H1 (cell line): ENCODE data around the gene ZNF764. TPM values are rescaled to one million over a fixed set of nuclear protein-coding genes. Genes with fewer than 3 reads are reported as not detected.

Source experiments
- CTCF ChIA-PET: fragments of 300-600 bp; sonication (Branson Sonifier 250); formaldehyde crosslinking; loops from one replicate; lab custom pipeline; 2021; ENCODE audit not compliant: partially characterized antibody; lab: Charles Lee
- POLR2A ChIA-PET: fragments of 300-600 bp; sonication (Branson Sonifier 250); formaldehyde crosslinking; loops from one replicate; lab custom pipeline; 2021; ENCODE audit warnings: inconsistent platforms; ENCODE audit not compliant: partially characterized antibody; lab: Charles Lee
- DNase-seq, 2 experiments: peaks; one replicate each; pipeline versions ENCODE4 v3.0.0 to v3.0.0-alpha.2; 2010 to 2022; ENCODE audit warnings: low spot score in 2 of 2, low read depth in 1 of 2, mixed read lengths in 1 of 2
- FAIRE-seq: peaks from 2 replicates; lab custom pipeline; 2011; peaks lifted over from hg19 to GRCh38; lab: Jason Lieb, UNC
- H2AFZ ChIP-seq: 2 replicates; pipeline ENCODE4 v1.8.1; 2012; ENCODE audit warnings: low read length, inconsistent platforms
- H2AK5ac ChIP-seq: 2 replicates; pipeline ENCODE4 v1.6.1; 2013; ENCODE audit warnings: low read depth, low read length
- H2BK120ac ChIP-seq: replicated peaks from 2 replicates; pipeline ENCODE3; 2013; ENCODE audit warnings: low read depth, low read length, inconsistent platforms
- H2BK12ac ChIP-seq: 2 replicates; pipeline ENCODE4 v1.6.1; 2013; ENCODE audit warnings: low read depth, low read length
- H2BK15ac ChIP-seq: 2 replicates; pipeline ENCODE4 v1.6.1; 2013; ENCODE audit warnings: low read length
- H2BK20ac ChIP-seq: 2 replicates; pipeline ENCODE4 v1.6.1; 2013; ENCODE audit warnings: low read length
- H2BK5ac ChIP-seq: 2 replicates; pipeline ENCODE4 v1.6.1; 2013; ENCODE audit warnings: low read depth, low read length
- H3K14ac ChIP-seq: 2 replicates; pipeline ENCODE4 v1.6.1; 2013; ENCODE audit warnings: inconsistent platforms; ENCODE audit not compliant: insufficient read length
- H3K18ac ChIP-seq: 2 replicates; pipeline ENCODE4 v1.6.1; 2013; ENCODE audit warnings: low read length; ENCODE audit errors: extremely low read depth
- H3K23ac ChIP-seq: 2 replicates; pipeline ENCODE4 v1.6.1; 2013; ENCODE audit warnings: inconsistent platforms; ENCODE audit not compliant: insufficient read length
- H3K23me2 ChIP-seq: 2 replicates; pipeline ENCODE4 v1.6.1; 2013; ENCODE audit warnings: low read depth, low read length
- H3K27ac ChIP-seq: 2 replicates; pipeline ENCODE4 v1.6.1; 2011; ENCODE audit warnings: low read depth, low read length, inconsistent platforms
- H3K27me3 ChIP-seq, 4 experiments: replicated peaks in 1 of 4; 1 replicate in 1 of 4; 2 replicates in 3 of 4; pipeline versions ENCODE4 v1.6.1 to v1.8.1; 2011 to 2013; ENCODE audit warnings: low read length in 3 of 4, mild to moderate bottlenecking in 3 of 4, inconsistent platforms in 2 of 4, mixed read lengths in 2 of 4, moderate library complexity in 1 of 4; ENCODE audit not compliant: control insufficient read depth in 3 of 4, insufficient read depth in 3 of 4; ENCODE audit errors: extremely low read depth in 1 of 4
- H3K36me3 ChIP-seq, 4 experiments: 2 replicates each; pipeline versions ENCODE4 v1.6.1 to v1.8.1; 2011 to 2013; ENCODE audit warnings: mild to moderate bottlenecking in 4 of 4, low read length in 3 of 4, moderate library complexity in 2 of 4, control low read depth in 1 of 4, inconsistent platforms in 1 of 4; ENCODE audit not compliant: insufficient read depth in 4 of 4, control insufficient read depth in 2 of 4
- H3K4ac ChIP-seq: replicated peaks from 2 replicates; pipeline ENCODE3; 2013; ENCODE audit warnings: low read length, low read depth, mixed read lengths, inconsistent platforms; ENCODE audit not compliant: insufficient read length
- H3K4me1 ChIP-seq, 4 experiments: replicated peaks in 1 of 4; 1 replicate in 1 of 4; 2 replicates in 3 of 4; pipeline versions ENCODE4 v1.6.1 to v1.8.1; 2011 to 2013; ENCODE audit warnings: low read length in 3 of 4, inconsistent platforms in 2 of 4, mixed read lengths in 1 of 4; ENCODE audit not compliant: insufficient read depth in 4 of 4, control insufficient read depth in 3 of 4
- H3K4me2 ChIP-seq, 2 experiments: 2 replicates each; pipeline versions ENCODE4 v1.6.1 to v1.8.1; 2011 to 2013; ENCODE audit warnings: low read depth in 2 of 2, low read length in 2 of 2, control low read depth in 1 of 2, inconsistent platforms in 1 of 2, mild to moderate bottlenecking in 1 of 2; ENCODE audit not compliant: insufficient read depth in 1 of 2
- H3K4me3 ChIP-seq, 4 experiments: fragments of 200-600, 300-600 bp in 1 of 4; sonication (generic), shearing (Covaris generic), sonication (Bioruptor Twin) in 1 of 4; 2 replicates each; pipeline versions ENCODE4 v1.5.1 to v1.8.1; 2011 to 2016; ENCODE audit warnings: low read length in 4 of 4, low read depth in 3 of 4, control low read depth in 2 of 4, inconsistent platforms in 2 of 4, mild to moderate bottlenecking in 2 of 4, mixed read lengths in 1 of 4, moderate library complexity in 1 of 4; ENCODE audit not compliant: insufficient read depth in 2 of 4; ENCODE audit errors: extremely low read depth in 1 of 4
- H3K56ac ChIP-seq: replicated peaks from 2 replicates; pipeline ENCODE3; 2013; ENCODE audit warnings: low read depth, mild to moderate bottlenecking, mixed read lengths, low read length, inconsistent platforms; ENCODE audit not compliant: insufficient read length
- H3K79me1 ChIP-seq: 2 replicates; pipeline ENCODE4 v1.6.1; 2013; ENCODE audit warnings: low read depth, low read length, control low read depth
- H3K79me2 ChIP-seq, 2 experiments: 2 replicates each; pipeline versions ENCODE4 v1.6.1 to v1.8.1; 2012 to 2013; ENCODE audit warnings: low read length in 2 of 2, mild to moderate bottlenecking in 2 of 2, inconsistent platforms in 1 of 2; ENCODE audit not compliant: insufficient read depth in 2 of 2, control insufficient read depth in 1 of 2
- H3K9ac ChIP-seq, 4 experiments: replicated peaks in 1 of 4; 1 replicate in 1 of 4; 2 replicates in 3 of 4; pipeline versions ENCODE4 v1.6.1 to v1.8.1; 2011 to 2013; ENCODE audit warnings: low read depth in 3 of 4, low read length in 3 of 4, control low read depth in 2 of 4, mild to moderate bottlenecking in 2 of 4, moderate library complexity in 2 of 4, inconsistent platforms in 1 of 4; ENCODE audit errors: extremely low read depth in 1 of 4
- H3K9me3 ChIP-seq, 2 experiments: 2 replicates each; pipeline versions ENCODE4 v1.6.1 to v1.8.1; 2012 to 2013; ENCODE audit warnings: mild to moderate bottlenecking in 2 of 2, moderate library complexity in 2 of 2, control low read depth in 1 of 2, inconsistent platforms in 1 of 2, low read depth in 1 of 2, low read length in 1 of 2, mixed read lengths in 1 of 2; ENCODE audit not compliant: insufficient read depth in 2 of 2
- H4K20me1 ChIP-seq, 2 experiments: replicated peaks in 1 of 2; 2 replicates each; pipeline versions ENCODE3 to v1.8.1; 2011 to 2013; ENCODE audit warnings: inconsistent platforms in 2 of 2, low read length in 2 of 2, mild to moderate bottlenecking in 1 of 2; ENCODE audit not compliant: insufficient read depth in 2 of 2, control insufficient read depth in 1 of 2
- H4K5ac ChIP-seq: 2 replicates; pipeline ENCODE4 v1.6.1; 2013; ENCODE audit warnings: low read length, low read depth, mixed read lengths, inconsistent platforms; ENCODE audit not compliant: insufficient read length
- H4K8ac ChIP-seq: 2 replicates; pipeline ENCODE4 v1.8.0; 2013; ENCODE audit warnings: mild to moderate bottlenecking, moderate library complexity, low read length, inconsistent platforms; ENCODE audit not compliant: insufficient read depth; ENCODE audit errors: extremely low read depth
- H4K91ac ChIP-seq: replicated peaks from 2 replicates; pipeline ENCODE3; 2013; ENCODE audit warnings: low read length, mixed read lengths, inconsistent platforms; ENCODE audit not compliant: insufficient read length
- SIN3A ChIP-seq, 2 experiments: IDR thresholded peaks in 1 of 2; conservative IDR thresholded peaks in 1 of 2; 2 replicates each; pipeline ENCODE4 v1.6.1; 2011 to 2012; ENCODE audit warnings: low read length in 2 of 2, improper control_type of control experiment in 1 of 2, low read depth in 1 of 2, mild to moderate bottlenecking in 1 of 2
- WGBS, 2 experiments: shearing (Covaris generic) in 1 of 2; methylation state at CpG; one replicate each; pipeline versions ENCODE4 v1.1.6 to v1.1.7; 2013 to 2015; ENCODE audit warnings: low lambda C conversion rate in 2 of 2, mixed read lengths in 2 of 2, inconsistent platforms in 1 of 2, low coverage in 1 of 2, missing lambda C conversion rate in 1 of 2; ENCODE audit not compliant: insufficient replicate concordance in 2 of 2, insufficient coverage in 1 of 2, insufficient read length in 1 of 2; ENCODE audit errors: extremely low coverage in 1 of 2, missing lambda C conversion rate in 1 of 2; 5-methylcytosine and 5-hydroxymethylcytosine counted together
- polyA plus RNA-seq, 7 experiments: library from polyadenylated mRNA; depleted of rRNA in 3 of 7; stranded (reverse) in 5 of 7; unstranded in 2 of 7; fragments of >200 nt in 5 of 7; fragments of 200-250 nt in 2 of 7; gene quantifications; 1 replicate in 5 of 7; 2 replicates in 1 of 7; 4 replicates in 1 of 7; pipeline versions ENCODE4 v1.2.1 to v1.2.3, GENCODE V29; 2011 to 2013; ENCODE audit warnings: missing spikeins in 2 of 7, mixed read lengths in 2 of 7
- total RNA-seq: library from RNA; stranded (reverse); fragmentation: NEBNext Ultra II Directional; extraction: Animal tissue kit (Norgen Biotek cat#: 25700); gene quantifications from 2 replicates; pipeline ENCODE4 v1.2.1, GENCODE V29; 2021

ZNF764 gene
- total and polyA plus RNA-seq, 2 of the 8 experiments (the other 6 are each of a cell fraction or from before 2014, with no cell fraction given), result 5.7 to 7.7 TPM

- peaks cover 14% of the 10 kb centered on the region; the same call in 1 of the 2 replicates for H3K23me2 ChIP-seq
- peak; percentile 66 to 96; a peak in 3 of 4 replicates for TF ChIP-seq SIN3A (conservative IDR thresholded peaks at IDR 0.05 in 1 of 2, IDR thresholded peaks at IDR 0.05 in 1 of 2; ENCODE audit: low read depth in 1 of 2, low read length in 2 of 2)
These were observed 13.5 kb upstream of the ZNF764 start, which contains the start of gene ZNF688 for GRCh38 chr16:30571445-30572322. TSS of gene ZNF688 (minus strand) at chr16:30571714. CDS start at chr16:30571629, 85 bp downstream.

More at GRCh38 chr16:30571445-30572322, 13.5 kb upstream of the ZNF764 start, which contains the start of gene ZNF688:
- Histone ChIP-seq H2AFZ (peak within 1 kb of the TSS; percentile 82), H3K4me2 (peak within 1 kb of the TSS; percentile 74 to 99), H2BK5ac (peak within 1 kb of the TSS; percentile 83; the same call in 1 of the 2 replicates), H3K36me3 (no peaks in the 10 kb centered on the region), H4K5ac (peak within 1 kb of the TSS; percentile 99), H3K4ac (peak within 1 kb of the TSS; percentile 96), H3K9ac (peak within 1 kb of the TSS; percentile 62 to 78 (median 68); a peak in 6 of 7 replicates), H4K20me1 (peaks cover 0 to 2% of the 10 kb centered on the region in 2 experiments), H3K79me2 (no peaks in the 10 kb centered on the region), H2BK120ac (no peak within 1 kb of the TSS), H3K4me1 (peaks cover 0 to 9% (median 2%) of the 10 kb centered on the region in 4 experiments; a peak in 5 of 7 replicates), H3K56ac (peak within 1 kb of the TSS; percentile 92), H3K4me3 (peak within 1 kb of the TSS; percentile 78 to 89 (median 82)), H3K14ac (no peak within 1 kb of the TSS), H3K18ac (peak within 1 kb of the TSS; percentile 86; the same call in 1 of the 2 replicates), H4K8ac (peak within 1 kb of the TSS; percentile 90), H2BK15ac (peak within 1 kb of the TSS; percentile 46; the same call in 1 of the 2 replicates), H2BK20ac (no peak within 1 kb of the TSS), H2BK12ac (no peak within 1 kb of the TSS), H3K27me3 (no peaks in the 10 kb centered on the region), H2AK5ac (no peak within 1 kb of the TSS), H3K23ac (no peak within 1 kb of the TSS), H3K79me1 (no peaks in the 10 kb centered on the region), H3K9me3 (no peaks in the 10 kb centered on the region), H3K27ac (peak within 1 kb of the TSS; percentile 64; the same call in 1 of the 2 replicates), H4K91ac (peak within 1 kb of the TSS; percentile 95)
- ChIA-PET POLR2A (interaction anchor here (0.5 to 3.4 kb wide), 35 partner anchors 8 to 224 kb away, joined by 3 to 45 read pairs (median 5); partner anchors contain the start of genes DCTPP1, ZNF689, ZNF747 and ZNF764), CTCF (interaction anchor here (0.8 to 1.6 kb wide), 10 partner anchors 13 to 153 kb away, joined by 3 to 8 read pairs (median 4); partner anchors contain the start of genes ZNF747 and ZNF785)
- DNase-seq (peak; percentile 90 to 91), FAIRE-seq (no peak)
- 2% methylated on average over 60 of the region's 67 CpGs; no CpG with 5 or more reads in 1 of the 2 experiments for WGBS, 2 experiments
